Activated B cell treated with CpG ODN at 0.5 μM for 24 hours (primary cell): ENCODE results near the gene ZFAND2B. TPM values are rescaled to one million over a fixed set of nuclear protein-coding genes. Genes with fewer than 3 reads are reported as not detected.
A peak's percentile ranks its signal among the peaks of the same experiment; 100 is the strongest.

Experiments used
- ATAC-seq: fragments of 200-7000 bp; cut with Tn5 transposase; one replicate; pipeline ENCODE4 v1.10.0; 2021; ENCODE audit warnings: low read depth, mild to moderate bottlenecking, moderate library complexity
- CTCF ChIA-PET: fragments of 350-600 bp; sonication (Branson Sonifier 250); formaldehyde crosslinking; loops from one replicate; lab custom pipeline; 2021; ENCODE audit warnings: antibody characterized with exemption; lab: Charles Lee
- POLR2A ChIA-PET: fragments of 350-600 bp; sonication (Branson Sonifier 250); formaldehyde crosslinking; loops from one replicate; lab custom pipeline; 2021; ENCODE audit warnings: antibody characterized with exemption; lab: Charles Lee
- DNase-seq: peaks from one replicate; pipeline ENCODE4 v3.0.0; 2022
- H3K27ac Mint-ChIP-seq: one replicate; pipeline ENCODE4 v1.8.0; 2020; ENCODE audit warnings: mixed read lengths
- H3K27me3 Mint-ChIP-seq: one replicate; pipeline ENCODE4 v1.8.0; 2021; ENCODE audit warnings: mixed read lengths
- H3K36me3 Mint-ChIP-seq: one replicate; pipeline ENCODE4 v1.8.0; 2021; ENCODE audit warnings: low read depth, mixed read lengths
- H3K4me1 Mint-ChIP-seq: one replicate; pipeline ENCODE4 v1.8.0; 2021; ENCODE audit warnings: mixed read lengths
- H3K4me3 Mint-ChIP-seq: one replicate; pipeline ENCODE4 v1.8.0; 2020; ENCODE audit warnings: mild to moderate bottlenecking, mixed read lengths
- H3K9me3 Mint-ChIP-seq: one replicate; pipeline ENCODE4 v1.8.0; 2020; ENCODE audit warnings: mixed read lengths
- CTCF ChIP-seq: fragments of 200-600 bp; IDR thresholded peaks from one replicate; pipeline ENCODE4 v1.8.0; 2022; ENCODE audit warnings: antibody characterized with exemption, mild to moderate bottlenecking
- intact Hi-C: fragments of 100-400 bp; cut with micrococcal nuclease; formaldehyde crosslinking; loops from one replicate; pipeline ENCODE4 v1.15.1; 2024
- total RNA-seq: library from RNA; stranded (reverse); gene quantifications from 2 replicates; pipeline ENCODE4 v1.2.3, GENCODE V29; 2022

The ZFAND2B gene
- total RNA-seq, 1 donor from 2014 or later, result 47.2 TPM

GRCh38 chr2:219207884-219208740, 1.5 kb downstream of the ZFAND2B start:
- Mint-ChIP-seq H3K27ac (peak overlapping the region; percentile 36), H3K27me3 (no peaks in the 10 kb centered on the region), H3K4me1 (peaks cover 28% of the 10 kb centered on the region), H3K9me3 (no peaks in the 10 kb centered on the region), H3K36me3 (peaks cover 22% of the 10 kb centered on the region), H3K4me3 (peak overlapping the region; percentile 24)
- intact Hi-C loops, result loop anchor here (2.0 kb wide), 5 partner anchors 37 to 639 kb away; partner anchors contain the start of genes CNOT9, GLB1L, STK16 and TTLL4
- TF ChIP-seq CTCF, result no peak
- ChIA-PET POLR2A (interaction anchor here (0.6 to 5.3 kb wide), 10 partner anchors 11 to 71 kb away, joined by 3 to 98 read pairs (median 16); partner anchors contain the start of genes ABCB6, ANKZF1, ATG9A and CNPPD1), CTCF (interaction anchor here (1.1 to 2.5 kb wide), 3 partner anchors 9 to 87 kb away, joined by 5 to 8 read pairs (median 6); no protein-coding TSS in a partner anchor)
- DNase-seq (no peak), ATAC-seq (no peak)

- H3K27me3 Mint-ChIP-seq, result no peaks in the 10 kb centered on the region
- no peak overlapping the region for H3K27ac Mint-ChIP-seq
- ATAC-seq (no peak), DNase-seq (no peak)
- no peak for TF ChIP-seq CTCF
- H3K9me3 Mint-ChIP-seq, result no peaks in the 10 kb centered on the region
- CTCF ChIA-PET, result interaction anchor here (1.1 to 2.5 kb wide), 2 partner anchors 8 to 38 kb away, joined by 5 to 8 read pairs; no protein-coding TSS in a partner anchor
- H3K4me1 Mint-ChIP-seq, result peaks cover 28% of the 10 kb centered on the region
- POLR2A ChIA-PET, result interaction anchor here (1.2 to 5.3 kb wide), 2 partner anchors 9 to 33 kb away, joined by 3 to 98 read pairs; partner anchors contain the start of genes ABCB6, CNPPD1 and RETREG2
- intact Hi-C loops, result no loop called here
- H3K36me3 Mint-ChIP-seq, result peaks cover 33% of the 10 kb centered on the region
- H3K4me3 Mint-ChIP-seq, result no peak overlapping the region
Observed at GRCh38 chr2:219209236-219210195, 2.9 kb downstream of the ZFAND2B start.

- Mint-ChIP-seq H3K4me1 (peaks cover 28% of the 10 kb centered on the region), H3K27ac (no peak overlapping the region), H3K4me3 (no peak overlapping the region), H3K36me3 (peaks cover 37% of the 10 kb centered on the region), H3K27me3 (no peaks in the 10 kb centered on the region), H3K9me3 (no peaks in the 10 kb centered on the region)
- no peak for TF ChIP-seq CTCF
- no peak for DNase-seq
- ChIA-PET POLR2A (interaction anchor here (1.2 to 5.3 kb wide), 2 partner anchors 8 to 34 kb away, joined by 3 to 98 read pairs; partner anchors contain the start of genes ABCB6, CNPPD1 and RETREG2), CTCF (interaction anchor here (1.3 to 2.5 kb wide), 3 partner anchors 35 to 64 kb away, joined by 3 to 8 read pairs (median 6); no protein-coding TSS in a partner anchor)
- intact Hi-C loops, result no loop called here
- ATAC-seq, result no peak
Observed at GRCh38 chr2:219210196-219210885, 3.8 kb downstream of the ZFAND2B start.

- no peak for DNase-seq
- TF ChIP-seq CTCF, result no peak
- intact Hi-C loops, result loop anchor here (1.0 kb wide), 4 partner anchors 35 to 84 kb away; partner anchors contain the start of genes CNPPD1 and NHEJ1
- Mint-ChIP-seq H3K4me3 (no peak overlapping the region), H3K9me3 (no peaks in the 10 kb centered on the region), H3K4me1 (peaks cover 27% of the 10 kb centered on the region), H3K36me3 (peaks cover 37% of the 10 kb centered on the region), H3K27me3 (no peaks in the 10 kb centered on the region), H3K27ac (no peak overlapping the region)
- CTCF ChIA-PET, result interaction anchor here (0.6 to 2.0 kb wide), 11 partner anchors 16 to 548 kb away, joined by 3 to 14 read pairs (median 3); partner anchors contain the start of gene NHEJ1
- ATAC-seq, result no peak
- POLR2A ChIA-PET, result interaction anchor here (0.6 to 3.0 kb wide), 13 partner anchors 19 to 177 kb away, joined by 3 to 22 read pairs (median 6); partner anchors contain the start of genes ANKZF1, CNPPD1, DNAJB2 and DNPEP
Observed at GRCh38 chr2:219210886-219211362, 4.3 kb downstream of the ZFAND2B start.
